Ectodermal cell (in vitro differentiated cells): ENCODE results near the gene CCDC126. TPM values are rescaled to one million over a fixed set of nuclear protein-coding genes. Genes with fewer than 3 reads are reported as not detected.
"Not testable (repeated sequence)": the region's sequence is repeated elsewhere in the genome, so short reads cannot be mapped to it uniquely, and the experiment has no call there.

ENCODE experiments used
- H3K27ac ChIP-seq: 2 replicates; pipeline ENCODE4 v1.7.0; 2013; ENCODE audit warnings: mild to moderate bottlenecking, low read depth, low read length; ENCODE audit not compliant: insufficient read depth, poor library complexity, severe bottlenecking
- H3K27me3 ChIP-seq: 2 replicates; pipeline ENCODE4 v1.7.0; 2013; ENCODE audit warnings: mild to moderate bottlenecking, low read length; ENCODE audit not compliant: insufficient read depth, control insufficient read depth, poor library complexity, severe bottlenecking
- H3K36me3 ChIP-seq: one replicate; pipeline ENCODE4 v1.7.0; 2013; ENCODE audit warnings: low read length; ENCODE audit not compliant: control insufficient read depth, insufficient read depth
- H3K4me1 ChIP-seq: one replicate; pipeline ENCODE4 v1.7.0; 2013; ENCODE audit warnings: low read length; ENCODE audit not compliant: control insufficient read depth, insufficient read depth
- H3K4me3 ChIP-seq: 2 replicates; pipeline ENCODE4 v1.7.0; 2013; ENCODE audit warnings: low read depth, low read length, control low read depth; ENCODE audit not compliant: insufficient read depth
- H3K9me3 ChIP-seq: 2 replicates; pipeline ENCODE4 v1.7.0; 2013; ENCODE audit warnings: mild to moderate bottlenecking, low read length, moderate library complexity; ENCODE audit not compliant: control insufficient read depth
- WGBS, 2 experiments: methylation state at CpG; one replicate each; pipeline ENCODE4 v1.1.7; 2013; ENCODE audit warnings: missing lambda C conversion rate in 2 of 2; 5-methylcytosine and 5-hydroxymethylcytosine counted together
- polyA plus RNA-seq, 4 experiments: library from polyadenylated mRNA; stranded (reverse); fragments of 50-300 nt; gene quantifications; one replicate each; pipeline ENCODE4 v1.2.3, GENCODE V29; 2013

Gene CCDC126
- polyA plus RNA-seq (2013, experiment 1 of 4) = 6.6 TPM
- polyA plus RNA-seq (2013, experiment 2 of 4) = 7.4 TPM
- polyA plus RNA-seq (2013, experiment 3 of 4) = 6.4 TPM
- 7.7 TPM for polyA plus RNA-seq (2013, experiment 4 of 4)

- H3K9me3 ChIP-seq = no peaks in the 10 kb centered on the region
- 2% methylated on average over 99 of the region's 99 CpGs for WGBS, 2 experiments
Measured at GRCh38 chr7:23597094-23598091, at the start of gene CCDC126. TSS of gene CCDC126 (plus strand) at chr7:23597382. CDS start at chr7:23611316, 13,934 bp downstream.

DNA sequence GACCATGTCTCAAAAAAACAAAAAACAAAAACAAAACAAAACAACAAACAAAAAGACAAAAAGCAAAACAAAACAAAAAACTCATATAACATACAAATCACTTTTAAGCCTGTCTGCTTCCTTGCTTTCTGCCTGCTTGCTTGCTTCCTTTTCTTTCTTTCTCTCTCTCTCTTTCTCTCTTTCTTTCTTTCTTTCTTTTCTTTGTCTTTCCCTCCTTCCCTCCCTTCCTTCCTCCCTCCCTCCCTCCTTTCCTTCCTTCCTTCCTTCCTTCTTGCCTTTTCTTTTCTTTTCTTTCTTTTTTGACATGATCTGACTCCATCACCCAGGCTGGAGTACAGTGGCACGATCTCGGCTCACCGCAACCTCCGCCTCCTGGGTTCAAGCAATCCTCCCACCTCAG is 49.5 kb upstream of the CCDC126 start:
- H3K4me1 ChIP-seq = no peaks in the 10 kb centered on the region
- WGBS, 2 experiments = 91 to 96% methylated on average over 4 of the region's 4 CpGs
- H3K27ac ChIP-seq = no peak overlapping the region
- H3K36me3 ChIP-seq = no peaks in the 10 kb centered on the region
- no peaks in the 10 kb centered on the region for H3K9me3 ChIP-seq
- H3K27me3 ChIP-seq = no peaks in the 10 kb centered on the region
- H3K4me3 ChIP-seq = no peak overlapping the region

More at GRCh38 chr7:23597094-23598091, at the start of gene CCDC126:
- peaks cover 6% of the 10 kb centered on the region for H3K4me1 ChIP-seq
- peak within 1 kb of the TSS; percentile 80 for H3K4me3 ChIP-seq
- H3K27me3 ChIP-seq = peaks cover 14% of the 10 kb centered on the region
- peak within 1 kb of the TSS; percentile 93 for H3K27ac ChIP-seq
- H3K36me3 ChIP-seq = no peaks in the 10 kb centered on the region

GRCh38 chr7:23558303-23558702 is 38.9 kb upstream of the CCDC126 start:
- H3K27me3 ChIP-seq = no peaks in the 10 kb centered on the region
- no peaks in the 10 kb centered on the region for H3K9me3 ChIP-seq
- H3K36me3 ChIP-seq = no peaks in the 10 kb centered on the region
- no peak overlapping the region for H3K27ac ChIP-seq
- H3K4me3 ChIP-seq = no peak overlapping the region
- H3K4me1 ChIP-seq = no peaks in the 10 kb centered on the region

GRCh38 chr7:23570592-23571200 is 26.5 kb upstream of the CCDC126 start:
- Histone ChIP-seq H3K4me1 (no peaks in the 10 kb centered on the region), H3K27me3 (no peaks in the 10 kb centered on the region), H3K27ac (no peak overlapping the region), H3K4me3 (no peak overlapping the region), H3K9me3 (no peaks in the 10 kb centered on the region), H3K36me3 (no peaks in the 10 kb centered on the region)
- 55% methylated on average over 5 of the region's 5 CpGs for WGBS, 2 experiments

DNA sequence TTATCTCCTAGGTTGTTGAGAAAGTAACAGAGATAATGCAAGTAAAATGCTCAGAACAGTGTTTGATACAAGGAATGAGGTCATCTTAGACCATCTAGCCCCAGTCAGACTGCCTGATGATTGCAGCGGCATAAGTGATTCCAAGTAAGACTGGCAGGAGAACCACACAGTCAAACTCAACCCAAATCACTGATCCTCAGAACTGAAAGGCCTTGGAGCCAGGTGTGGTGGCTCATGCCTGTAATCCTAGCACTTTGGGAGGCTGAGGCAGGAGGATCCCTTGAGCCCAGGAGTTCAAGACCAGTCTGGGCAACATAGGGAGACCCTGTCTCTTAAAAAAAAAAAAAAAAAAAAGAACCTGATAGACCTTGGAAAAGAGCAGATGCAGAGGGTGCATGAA is 15.2 kb upstream of the CCDC126 start:
- not testable (repeated sequence) for H3K27me3 ChIP-seq, H3K9me3 ChIP-seq, H3K27ac ChIP-seq, H3K4me3 ChIP-seq, H3K36me3 ChIP-seq, H3K4me1 ChIP-seq
- 93% methylated on average over 1 of the region's 1 CpG for WGBS, 2 experiments

- not testable (repeated sequence) for H3K36me3 ChIP-seq, H3K4me1 ChIP-seq, H3K27me3 ChIP-seq, H3K27ac ChIP-seq, H3K4me3 ChIP-seq, H3K9me3 ChIP-seq
- WGBS, 2 experiments = 96% methylated on average over 10 of the region's 10 CpGs
Measured at GRCh38 chr7:23585304-23585703, 11.9 kb upstream of the CCDC126 start.

DNA sequence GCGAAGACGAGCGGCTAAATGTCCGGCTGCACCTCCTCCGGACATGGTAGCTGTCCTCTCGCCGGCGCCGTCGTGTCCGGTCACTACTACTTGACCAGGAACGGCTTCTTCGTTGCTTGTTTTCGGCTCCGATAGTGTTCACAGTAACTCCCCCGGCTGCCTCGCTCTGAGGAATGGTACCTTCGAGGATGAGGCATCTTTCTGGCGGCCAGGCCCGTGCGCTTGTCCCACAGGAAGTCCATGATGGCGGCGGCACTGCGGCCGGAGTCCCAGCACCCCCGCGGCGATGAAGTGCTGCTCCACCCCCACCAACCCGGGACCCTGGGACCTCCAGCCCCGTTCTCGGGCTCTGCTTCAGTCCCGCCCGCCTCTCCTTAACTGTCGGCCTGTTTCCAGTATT is 11.0 kb upstream of the CCDC126 start:
- Histone ChIP-seq H3K9me3 (no peaks in the 10 kb centered on the region), H3K4me1 (no peaks in the 10 kb centered on the region), H3K27me3 (no peaks in the 10 kb centered on the region), H3K4me3 (no peak overlapping the region), H3K36me3 (no peaks in the 10 kb centered on the region), H3K27ac (no peak overlapping the region)
- 94 to 95% methylated on average over 34 of the region's 34 CpGs for WGBS, 2 experiments

- no peaks in the 10 kb centered on the region for H3K36me3 ChIP-seq
- H3K27ac ChIP-seq = no peak overlapping the region
- no peaks in the 10 kb centered on the region for H3K4me1 ChIP-seq
- no peaks in the 10 kb centered on the region for H3K27me3 ChIP-seq
- no peak overlapping the region for H3K4me3 ChIP-seq
- 100% methylated on average over 1 of the region's 1 CpG; no CpG with 5 or more reads in 1 of the 2 experiments for WGBS, 2 experiments
- H3K9me3 ChIP-seq = no peaks in the 10 kb centered on the region
Measured at GRCh38 chr7:23590529-23590928, 6.7 kb upstream of the CCDC126 start.

GRCh38 chr7:23593706-23594105 is 3.5 kb upstream of the CCDC126 start:
- Histone ChIP-seq H3K36me3 (no peaks in the 10 kb centered on the region), H3K4me3 (no peak overlapping the region), H3K4me1 (peaks cover 6% of the 10 kb centered on the region), H3K9me3 (no peaks in the 10 kb centered on the region), H3K27ac (no peak overlapping the region), H3K27me3 (peaks cover 14% of the 10 kb centered on the region)
- WGBS, 2 experiments = 67 to 100% methylated on average over 1 of the region's 1 CpG

DNA sequence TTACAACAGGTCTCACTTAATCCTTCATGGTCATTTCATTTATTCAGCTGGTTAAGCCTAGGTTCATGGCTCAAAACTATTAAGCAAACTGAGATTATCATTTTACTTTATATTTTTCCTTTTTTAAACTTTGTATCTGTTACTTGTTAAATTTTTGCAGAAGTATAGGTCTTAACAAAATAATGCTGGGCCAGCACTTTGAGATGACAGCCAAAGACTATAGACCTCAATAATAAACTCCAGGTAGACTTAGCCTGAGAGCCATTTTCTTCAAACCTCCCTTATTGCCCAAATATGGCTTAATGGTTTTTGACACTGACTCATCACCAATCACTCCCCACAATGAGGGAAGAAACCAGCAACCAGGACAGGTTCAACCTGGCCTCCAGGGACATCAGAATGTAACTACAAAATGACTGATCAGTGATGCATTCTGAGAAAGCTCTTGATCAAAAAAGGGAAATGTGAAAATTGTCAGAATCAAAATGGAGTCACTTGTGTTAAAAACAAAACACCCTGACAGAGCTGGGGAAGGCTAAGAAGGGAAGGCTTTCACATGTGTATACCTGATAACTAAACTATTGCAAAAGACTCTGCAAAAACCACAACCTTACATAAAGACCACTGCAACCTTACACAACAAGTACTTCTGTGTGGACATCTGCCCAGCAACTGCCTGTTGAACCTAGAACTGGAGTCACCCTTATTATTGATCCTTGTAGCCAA is 2.1 kb upstream of the CCDC126 start:
- H3K4me1 ChIP-seq = peaks cover 6% of the 10 kb centered on the region
- no peak overlapping the region for H3K27ac ChIP-seq
- no peaks in the 10 kb centered on the region for H3K9me3 ChIP-seq
- H3K27me3 ChIP-seq = peaks cover 14% of the 10 kb centered on the region
- no peaks in the 10 kb centered on the region for H3K36me3 ChIP-seq
- no peak overlapping the region for H3K4me3 ChIP-seq
